Mammary epithelial cell (primary cell): ENCODE measurements around the gene GOLGA5.

Source experiments
- CTCF ChIP-seq, 2 donors: IDR thresholded peaks in 1 of 2; conservative IDR thresholded peaks in 1 of 2; 2 replicates each; pipeline ENCODE4 v1.5.1; 2011 to 2012; ENCODE audit warnings: inconsistent platforms in 2 of 2, low read length in 2 of 2, mild to moderate bottlenecking in 2 of 2, control low read depth in 1 of 2, low read depth in 1 of 2; ENCODE audit not compliant: insufficient read depth in 1 of 2; ENCODE audit errors: extremely low read depth in 1 of 2
- EZH2 ChIP-seq: IDR thresholded peaks from 2 replicates; pipeline ENCODE4 v1.6.1; 2012; ENCODE audit warnings: low read length, inconsistent platforms, borderline replicate concordance

DNA sequence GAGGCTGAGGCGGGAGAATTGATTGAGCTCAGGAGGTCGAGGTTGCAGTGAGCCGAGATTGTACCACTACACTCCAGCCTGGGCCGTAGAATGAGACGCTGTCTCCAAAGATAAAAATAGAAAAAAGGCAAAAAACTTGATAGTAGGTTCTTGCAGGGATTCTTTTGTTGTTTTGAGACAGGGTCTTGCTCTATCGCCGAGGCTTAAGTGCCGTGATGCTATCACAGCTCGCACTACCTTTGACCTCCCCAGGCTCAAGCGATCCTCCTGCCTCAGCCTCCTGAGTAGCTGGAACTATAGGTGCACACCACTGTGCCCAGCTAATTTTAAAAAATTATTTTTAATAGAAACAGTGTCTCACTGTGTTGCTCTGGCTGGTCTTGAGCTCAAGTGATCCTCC, 4.7 kb downstream of the GOLGA5 start:
- TF ChIP-seq EZH2 (no peak), CTCF (conservative IDR thresholded peaks at IDR 0.05 in 1 of 2, IDR thresholded peaks at IDR 0.05 in 1 of 2; ENCODE audit: extremely low read depth in 1 of 2, insufficient read depth in 1 of 2, low read depth in 1 of 2, low read length in 2 of 2) (no peak)
